ENCODE data around the gene ZNRF1. TPM values are rescaled to one million over a fixed set of nuclear protein-coding genes. Genes with fewer than 3 reads are reported as not detected.
A peak's percentile ranks its signal among the peaks of the same experiment; 100 is the strongest.

Gene ZNRF1
- total and polyA plus RNA-seq, 2 of the 13 experiments (the other 11 are each of a cell fraction or from before 2014, with no cell fraction given), result 43.9 to 58.7 TPM

DNA sequence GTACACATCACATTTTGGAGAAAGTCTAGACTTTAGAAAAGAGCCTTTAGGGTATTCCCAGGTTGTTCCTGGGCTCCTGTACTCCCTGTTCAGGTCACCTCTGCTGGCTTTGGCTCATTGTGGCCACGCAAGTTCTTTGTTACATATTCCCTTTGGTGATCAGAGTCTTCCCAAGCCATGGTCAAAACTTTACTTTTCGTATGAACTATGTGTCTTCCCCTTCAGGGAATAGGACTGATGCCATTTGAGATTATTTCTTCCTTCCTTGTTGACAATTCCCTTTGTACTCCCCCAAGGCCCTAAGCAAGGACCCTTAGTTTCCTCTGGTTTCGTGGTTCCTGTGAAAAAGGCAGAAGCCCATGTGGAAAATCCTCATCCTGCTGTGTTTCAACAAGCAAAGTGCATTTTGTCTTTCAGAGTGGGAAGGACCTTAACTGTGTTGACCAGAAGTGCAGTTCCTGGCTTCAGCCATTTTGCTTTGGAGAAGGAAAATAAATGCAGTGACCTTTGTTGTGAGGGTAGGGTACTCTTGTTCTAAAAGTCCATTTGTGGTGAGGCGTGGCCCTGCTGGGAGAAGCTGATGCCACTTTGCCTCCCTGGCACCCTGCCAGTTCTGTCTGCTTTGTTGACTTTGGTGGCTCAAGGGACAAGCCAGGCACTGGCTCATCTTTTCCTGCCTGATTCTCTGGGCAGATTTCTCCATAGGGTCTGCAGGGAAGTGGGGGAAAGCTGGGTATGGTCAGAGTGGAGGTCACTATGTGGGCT is 55.1 kb downstream of the ZNRF1 start (continued):
- TF ChIP-seq, protein P1, sequence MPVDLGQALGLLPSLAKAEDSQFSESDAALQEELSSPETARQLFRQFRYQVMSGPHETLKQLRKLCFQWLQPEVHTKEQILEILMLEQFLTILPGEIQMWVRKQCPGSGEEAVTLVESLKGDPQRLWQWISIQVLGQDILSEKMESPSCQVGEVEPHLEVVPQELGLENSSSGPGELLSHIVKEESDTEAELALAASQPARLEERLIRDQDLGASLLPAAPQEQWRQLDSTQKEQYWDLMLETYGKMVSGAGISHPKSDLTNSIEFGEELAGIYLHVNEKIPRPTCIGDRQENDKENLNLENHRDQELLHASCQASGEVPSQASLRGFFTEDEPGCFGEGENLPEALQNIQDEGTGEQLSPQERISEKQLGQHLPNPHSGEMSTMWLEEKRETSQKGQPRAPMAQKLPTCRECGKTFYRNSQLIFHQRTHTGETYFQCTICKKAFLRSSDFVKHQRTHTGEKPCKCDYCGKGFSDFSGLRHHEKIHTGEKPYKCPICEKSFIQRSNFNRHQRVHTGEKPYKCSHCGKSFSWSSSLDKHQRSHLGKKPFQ (CRISPR knock-in tag; IDR thresholded peaks at IDR 0.05; ENCODE audit: insufficient replicate concordance), result no peak
- TF ChIP-seq GATAD1 (CRISPR knock-in tag; IDR thresholded peaks at IDR 0.05), result no peak
- TF ChIP-seq, protein P2, sequence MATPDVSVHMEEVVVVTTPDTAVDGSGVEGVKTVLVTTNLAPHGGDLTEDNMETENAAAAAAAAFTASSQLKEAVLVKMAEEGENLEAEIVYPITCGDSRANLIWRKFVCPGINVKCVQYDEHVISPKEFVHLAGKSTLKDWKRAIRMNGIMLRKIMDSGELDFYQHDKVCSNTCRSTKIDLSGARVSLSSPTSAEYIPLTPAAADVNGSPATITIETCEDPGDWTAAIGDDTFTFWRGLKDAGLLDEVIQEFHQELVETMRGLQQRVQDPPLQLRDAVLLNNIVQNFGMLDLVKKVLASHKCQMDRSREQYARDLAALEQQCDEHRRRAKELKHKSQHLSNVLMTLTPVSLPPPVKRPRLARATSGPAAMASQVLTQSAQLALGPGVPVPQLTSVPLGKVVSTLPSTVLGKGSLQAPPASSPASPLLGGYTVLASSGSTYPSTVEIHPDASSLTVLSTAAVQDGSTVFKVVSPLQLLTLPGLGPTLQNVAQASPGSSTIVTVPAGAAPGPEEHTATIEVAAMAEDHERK (CRISPR knock-in tag; IDR thresholded peaks at IDR 0.05; ENCODE audit: low read depth), result no peak
- TF ChIP-seq ZBTB7A (CRISPR knock-in tag; IDR thresholded peaks at IDR 0.05), result peak; percentile 38; the same call in 1 of the 2 replicates
- TF ChIP-seq ZNF274 (CRISPR knock-in tag; IDR thresholded peaks at IDR 0.05), result no peak
- no peak for TF ChIP-seq ZNF296 (CRISPR knock-in tag; conservative IDR thresholded peaks at IDR 0.05)
- TF ChIP-seq, protein P3, sequence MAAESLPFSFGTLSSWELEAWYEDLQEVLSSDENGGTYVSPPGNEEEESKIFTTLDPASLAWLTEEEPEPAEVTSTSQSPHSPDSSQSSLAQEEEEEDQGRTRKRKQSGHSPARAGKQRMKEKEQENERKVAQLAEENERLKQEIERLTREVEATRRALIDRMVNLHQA (CRISPR knock-in tag; IDR thresholded peaks at IDR 0.05), result no peak
- TF ChIP-seq ATF1 (CRISPR knock-in tag; IDR thresholded peaks at IDR 0.05), result no peak
- TF ChIP-seq, protein P4, sequence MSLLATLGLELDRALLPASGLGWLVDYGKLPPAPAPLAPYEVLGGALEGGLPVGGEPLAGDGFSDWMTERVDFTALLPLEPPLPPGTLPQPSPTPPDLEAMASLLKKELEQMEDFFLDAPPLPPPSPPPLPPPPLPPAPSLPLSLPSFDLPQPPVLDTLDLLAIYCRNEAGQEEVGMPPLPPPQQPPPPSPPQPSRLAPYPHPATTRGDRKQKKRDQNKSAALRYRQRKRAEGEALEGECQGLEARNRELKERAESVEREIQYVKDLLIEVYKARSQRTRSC (CRISPR knock-in tag; IDR thresholded peaks at IDR 0.05; ENCODE audit: low read depth), result no peak
- TF ChIP-seq MAFF (IDR thresholded peaks at IDR 0.05; ENCODE audit: low read depth, low read length), result no peak
- no peak for TF ChIP-seq ZNF501 (CRISPR knock-in tag; IDR thresholded peaks at IDR 0.05)
- TF ChIP-seq ZNF549 (CRISPR knock-in tag; IDR thresholded peaks at IDR 0.05), result no peak
- peak; percentile 46 for TF ChIP-seq TEAD3 (CRISPR knock-in tag; optimal IDR thresholded peaks at IDR 0.05; ENCODE audit: borderline replicate concordance)
- no peak for TF ChIP-seq ZNF616 (CRISPR knock-in tag; IDR thresholded peaks at IDR 0.05; ENCODE audit: low read depth)
- no peak for TF ChIP-seq RBM22 (optimal IDR thresholded peaks at IDR 0.05; ENCODE audit: low read length)
- TF ChIP-seq, protein P5, sequence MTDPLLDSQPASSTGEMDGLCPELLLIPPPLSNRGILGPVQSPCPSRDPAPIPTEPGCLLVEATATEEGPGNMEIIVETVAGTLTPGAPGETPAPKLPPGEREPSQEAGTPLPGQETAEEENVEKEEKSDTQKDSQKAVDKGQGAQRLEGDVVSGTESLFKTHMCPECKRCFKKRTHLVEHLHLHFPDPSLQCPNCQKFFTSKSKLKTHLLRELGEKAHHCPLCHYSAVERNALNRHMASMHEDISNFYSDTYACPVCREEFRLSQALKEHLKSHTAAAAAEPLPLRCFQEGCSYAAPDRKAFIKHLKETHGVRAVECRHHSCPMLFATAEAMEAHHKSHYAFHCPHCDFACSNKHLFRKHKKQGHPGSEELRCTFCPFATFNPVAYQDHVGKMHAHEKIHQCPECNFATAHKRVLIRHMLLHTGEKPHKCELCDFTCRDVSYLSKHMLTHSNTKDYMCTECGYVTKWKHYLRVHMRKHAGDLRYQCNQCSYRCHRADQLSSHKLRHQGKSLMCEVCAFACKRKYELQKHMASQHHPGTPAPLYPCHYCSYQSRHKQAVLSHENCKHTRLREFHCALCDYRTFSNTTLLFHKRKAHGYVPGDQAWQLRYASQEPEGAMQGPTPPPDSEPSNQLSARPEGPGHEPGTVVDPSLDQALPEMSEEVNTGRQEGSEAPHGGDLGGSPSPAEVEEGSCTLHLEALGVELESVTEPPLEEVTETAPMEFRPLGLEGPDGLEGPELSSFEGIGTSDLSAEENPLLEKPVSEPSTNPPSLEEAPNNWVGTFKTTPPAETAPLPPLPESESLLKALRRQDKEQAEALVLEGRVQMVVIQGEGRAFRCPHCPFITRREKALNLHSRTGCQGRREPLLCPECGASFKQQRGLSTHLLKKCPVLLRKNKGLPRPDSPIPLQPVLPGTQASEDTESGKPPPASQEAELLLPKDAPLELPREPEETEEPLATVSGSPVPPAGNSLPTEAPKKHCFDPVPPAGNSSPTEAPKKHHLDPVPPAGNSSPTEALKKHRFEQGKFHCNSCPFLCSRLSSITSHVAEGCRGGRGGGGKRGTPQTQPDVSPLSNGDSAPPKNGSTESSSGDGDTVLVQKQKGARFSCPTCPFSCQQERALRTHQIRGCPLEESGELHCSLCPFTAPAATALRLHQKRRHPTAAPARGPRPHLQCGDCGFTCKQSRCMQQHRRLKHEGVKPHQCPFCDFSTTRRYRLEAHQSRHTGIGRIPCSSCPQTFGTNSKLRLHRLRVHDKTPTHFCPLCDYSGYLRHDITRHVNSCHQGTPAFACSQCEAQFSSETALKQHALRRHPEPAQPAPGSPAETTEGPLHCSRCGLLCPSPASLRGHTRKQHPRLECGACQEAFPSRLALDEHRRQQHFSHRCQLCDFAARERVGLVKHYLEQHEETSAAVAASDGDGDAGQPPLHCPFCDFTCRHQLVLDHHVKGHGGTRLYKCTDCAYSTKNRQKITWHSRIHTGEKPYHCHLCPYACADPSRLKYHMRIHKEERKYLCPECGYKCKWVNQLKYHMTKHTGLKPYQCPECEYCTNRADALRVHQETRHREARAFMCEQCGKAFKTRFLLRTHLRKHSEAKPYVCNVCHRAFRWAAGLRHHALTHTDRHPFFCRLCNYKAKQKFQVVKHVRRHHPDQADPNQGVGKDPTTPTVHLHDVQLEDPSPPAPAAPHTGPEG (CRISPR knock-in tag; IDR thresholded peaks at IDR 0.05), result no peak
- TF ChIP-seq, protein P6, sequence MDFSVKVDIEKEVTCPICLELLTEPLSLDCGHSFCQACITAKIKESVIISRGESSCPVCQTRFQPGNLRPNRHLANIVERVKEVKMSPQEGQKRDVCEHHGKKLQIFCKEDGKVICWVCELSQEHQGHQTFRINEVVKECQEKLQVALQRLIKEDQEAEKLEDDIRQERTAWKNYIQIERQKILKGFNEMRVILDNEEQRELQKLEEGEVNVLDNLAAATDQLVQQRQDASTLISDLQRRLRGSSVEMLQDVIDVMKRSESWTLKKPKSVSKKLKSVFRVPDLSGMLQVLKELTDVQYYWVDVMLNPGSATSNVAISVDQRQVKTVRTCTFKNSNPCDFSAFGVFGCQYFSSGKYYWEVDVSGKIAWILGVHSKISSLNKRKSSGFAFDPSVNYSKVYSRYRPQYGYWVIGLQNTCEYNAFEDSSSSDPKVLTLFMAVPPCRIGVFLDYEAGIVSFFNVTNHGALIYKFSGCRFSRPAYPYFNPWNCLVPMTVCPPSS (IDR thresholded peaks at IDR 0.05), result no peak
- no peak for TF ChIP-seq ZFP36 (IDR thresholded peaks at IDR 0.05; ENCODE audit: borderline replicate concordance, low read depth, low read length, partially characterized antibody)

Measured in HepG2 (cell line).